ENCODE results near the gene PADI4. TPM values are rescaled to one million over a fixed set of nuclear protein-coding genes. Genes with fewer than 3 reads are reported as not detected.
"Not testable (repeated sequence)": the region's sequence is repeated elsewhere in the genome, so short reads cannot be mapped to it uniquely, and the experiment has no call there.

The PADI4 gene
- total RNA-seq, 1 experiment from 2014 or later, result not detected

GRCh38 chr1:17377325-17377953, 69.4 kb downstream of the PADI4 start:
- DNase-seq (ENCODE audit: low spot score), result peak; percentile 64

GRCh38 chr1:17381161-17381560, 73.2 kb downstream of the PADI4 start:
- DNase-seq (ENCODE audit: low spot score), result no peak

GRCh38 chr1:17392199-17392740, 84.3 kb downstream of the PADI4 start:
- DNase-seq (ENCODE audit: low spot score), result no peak

- no peak for DNase-seq (ENCODE audit: low spot score)
Measured at GRCh38 chr1:17393230-17393629, 85.2 kb downstream of the PADI4 start.

GRCh38 chr1:17397910-17398695, 90.1 kb downstream of the PADI4 start:
- DNase-seq (ENCODE audit: low spot score), result no peak

GRCh38 chr1:17400725-17401341, 92.8 kb downstream of the PADI4 start:
- no peak for DNase-seq (ENCODE audit: low spot score)

- no peak for DNase-seq (ENCODE audit: low spot score)
Measured at GRCh38 chr1:17401841-17402240, 93.8 kb downstream of the PADI4 start.

GRCh38 chr1:17403081-17403480, 95.1 kb downstream of the PADI4 start:
- DNase-seq (ENCODE audit: low spot score), result no peak

GRCh38 chr1:17404034-17404684, 96.2 kb downstream of the PADI4 start:
- DNase-seq (ENCODE audit: low spot score), result no peak

- DNase-seq (ENCODE audit: low spot score), result no peak
Measured at GRCh38 chr1:17404820-17405219, 96.8 kb downstream of the PADI4 start.

- DNase-seq (ENCODE audit: low spot score), result peak; percentile 72
Measured at GRCh38 chr1:17405898-17406759, 98.1 kb downstream of the PADI4 start.

GRCh38 chr1:17406760-17407475, 98.9 kb downstream of the PADI4 start:
- DNase-seq (ENCODE audit: low spot score), result not testable (repeated sequence)

GRCh38 chr1:17407786-17408514, 100.0 kb downstream of the PADI4 start:
- not testable (repeated sequence) for DNase-seq (ENCODE audit: low spot score)

- DNase-seq (ENCODE audit: low spot score), result no peak
Measured at GRCh38 chr1:17409391-17409811, 101.4 kb downstream of the PADI4 start.

GRCh38 chr1:17412093-17412870, 104.3 kb downstream of the PADI4 start:
- no peak for DNase-seq (ENCODE audit: low spot score)
